H1 (cell line): ENCODE data around the gene CCDC116. TPM values are rescaled to one million over a fixed set of nuclear protein-coding genes. Genes with fewer than 3 reads are reported as not detected.

Experiments
- CTCF ChIA-PET: fragments of 300-600 bp; sonication (Branson Sonifier 250); formaldehyde crosslinking; loops from one replicate; lab custom pipeline; 2021; ENCODE audit not compliant: partially characterized antibody; lab: Charles Lee
- POLR2A ChIA-PET: fragments of 300-600 bp; sonication (Branson Sonifier 250); formaldehyde crosslinking; loops from one replicate; lab custom pipeline; 2021; ENCODE audit warnings: inconsistent platforms; ENCODE audit not compliant: partially characterized antibody; lab: Charles Lee
- DNase-seq, 2 experiments: peaks; one replicate each; pipeline versions ENCODE4 v3.0.0 to v3.0.0-alpha.2; 2010 to 2022; ENCODE audit warnings: low spot score in 2 of 2, low read depth in 1 of 2, mixed read lengths in 1 of 2
- FAIRE-seq: peaks from 2 replicates; lab custom pipeline; 2011; peaks lifted over from hg19 to GRCh38; lab: Jason Lieb, UNC
- H2AFZ ChIP-seq: 2 replicates; pipeline ENCODE4 v1.8.1; 2012; ENCODE audit warnings: low read length, inconsistent platforms
- H2AK5ac ChIP-seq: 2 replicates; pipeline ENCODE4 v1.6.1; 2013; ENCODE audit warnings: low read depth, low read length
- H2BK120ac ChIP-seq: replicated peaks from 2 replicates; pipeline ENCODE3; 2013; ENCODE audit warnings: low read depth, low read length, inconsistent platforms
- H2BK12ac ChIP-seq: 2 replicates; pipeline ENCODE4 v1.6.1; 2013; ENCODE audit warnings: low read depth, low read length
- H2BK15ac ChIP-seq: 2 replicates; pipeline ENCODE4 v1.6.1; 2013; ENCODE audit warnings: low read length
- H2BK20ac ChIP-seq: 2 replicates; pipeline ENCODE4 v1.6.1; 2013; ENCODE audit warnings: low read length
- H2BK5ac ChIP-seq: 2 replicates; pipeline ENCODE4 v1.6.1; 2013; ENCODE audit warnings: low read depth, low read length
- H3K14ac ChIP-seq: 2 replicates; pipeline ENCODE4 v1.6.1; 2013; ENCODE audit warnings: inconsistent platforms; ENCODE audit not compliant: insufficient read length
- H3K18ac ChIP-seq: 2 replicates; pipeline ENCODE4 v1.6.1; 2013; ENCODE audit warnings: low read length; ENCODE audit errors: extremely low read depth
- H3K23ac ChIP-seq: 2 replicates; pipeline ENCODE4 v1.6.1; 2013; ENCODE audit warnings: inconsistent platforms; ENCODE audit not compliant: insufficient read length
- H3K23me2 ChIP-seq: 2 replicates; pipeline ENCODE4 v1.6.1; 2013; ENCODE audit warnings: low read depth, low read length
- H3K27ac ChIP-seq: 2 replicates; pipeline ENCODE4 v1.6.1; 2011; ENCODE audit warnings: low read depth, low read length, inconsistent platforms
- H3K27me3 ChIP-seq, 4 experiments: replicated peaks in 1 of 4; 1 replicate in 1 of 4; 2 replicates in 3 of 4; pipeline versions ENCODE4 v1.6.1 to v1.8.1; 2011 to 2013; ENCODE audit warnings: low read length in 3 of 4, mild to moderate bottlenecking in 3 of 4, inconsistent platforms in 2 of 4, mixed read lengths in 2 of 4, moderate library complexity in 1 of 4; ENCODE audit not compliant: control insufficient read depth in 3 of 4, insufficient read depth in 3 of 4; ENCODE audit errors: extremely low read depth in 1 of 4
- H3K36me3 ChIP-seq, 4 experiments: 2 replicates each; pipeline versions ENCODE4 v1.6.1 to v1.8.1; 2011 to 2013; ENCODE audit warnings: mild to moderate bottlenecking in 4 of 4, low read length in 3 of 4, moderate library complexity in 2 of 4, control low read depth in 1 of 4, inconsistent platforms in 1 of 4; ENCODE audit not compliant: insufficient read depth in 4 of 4, control insufficient read depth in 2 of 4
- H3K4ac ChIP-seq: replicated peaks from 2 replicates; pipeline ENCODE3; 2013; ENCODE audit warnings: low read length, low read depth, mixed read lengths, inconsistent platforms; ENCODE audit not compliant: insufficient read length
- H3K4me1 ChIP-seq, 4 experiments: replicated peaks in 1 of 4; 1 replicate in 1 of 4; 2 replicates in 3 of 4; pipeline versions ENCODE4 v1.6.1 to v1.8.1; 2011 to 2013; ENCODE audit warnings: low read length in 3 of 4, inconsistent platforms in 2 of 4, mixed read lengths in 1 of 4; ENCODE audit not compliant: insufficient read depth in 4 of 4, control insufficient read depth in 3 of 4
- H3K4me2 ChIP-seq, 2 experiments: 2 replicates each; pipeline versions ENCODE4 v1.6.1 to v1.8.1; 2011 to 2013; ENCODE audit warnings: low read depth in 2 of 2, low read length in 2 of 2, control low read depth in 1 of 2, inconsistent platforms in 1 of 2, mild to moderate bottlenecking in 1 of 2; ENCODE audit not compliant: insufficient read depth in 1 of 2
- H3K4me3 ChIP-seq, 4 experiments: fragments of 200-600, 300-600 bp in 1 of 4; sonication (generic), shearing (Covaris generic), sonication (Bioruptor Twin) in 1 of 4; 2 replicates each; pipeline versions ENCODE4 v1.5.1 to v1.8.1; 2011 to 2016; ENCODE audit warnings: low read length in 4 of 4, low read depth in 3 of 4, control low read depth in 2 of 4, inconsistent platforms in 2 of 4, mild to moderate bottlenecking in 2 of 4, mixed read lengths in 1 of 4, moderate library complexity in 1 of 4; ENCODE audit not compliant: insufficient read depth in 2 of 4; ENCODE audit errors: extremely low read depth in 1 of 4
- H3K56ac ChIP-seq: replicated peaks from 2 replicates; pipeline ENCODE3; 2013; ENCODE audit warnings: low read depth, mild to moderate bottlenecking, mixed read lengths, low read length, inconsistent platforms; ENCODE audit not compliant: insufficient read length
- H3K79me1 ChIP-seq: 2 replicates; pipeline ENCODE4 v1.6.1; 2013; ENCODE audit warnings: low read depth, low read length, control low read depth
- H3K79me2 ChIP-seq, 2 experiments: 2 replicates each; pipeline versions ENCODE4 v1.6.1 to v1.8.1; 2012 to 2013; ENCODE audit warnings: low read length in 2 of 2, mild to moderate bottlenecking in 2 of 2, inconsistent platforms in 1 of 2; ENCODE audit not compliant: insufficient read depth in 2 of 2, control insufficient read depth in 1 of 2
- H3K9ac ChIP-seq, 4 experiments: replicated peaks in 1 of 4; 1 replicate in 1 of 4; 2 replicates in 3 of 4; pipeline versions ENCODE4 v1.6.1 to v1.8.1; 2011 to 2013; ENCODE audit warnings: low read depth in 3 of 4, low read length in 3 of 4, control low read depth in 2 of 4, mild to moderate bottlenecking in 2 of 4, moderate library complexity in 2 of 4, inconsistent platforms in 1 of 4; ENCODE audit errors: extremely low read depth in 1 of 4
- H3K9me3 ChIP-seq, 2 experiments: 2 replicates each; pipeline versions ENCODE4 v1.6.1 to v1.8.1; 2012 to 2013; ENCODE audit warnings: mild to moderate bottlenecking in 2 of 2, moderate library complexity in 2 of 2, control low read depth in 1 of 2, inconsistent platforms in 1 of 2, low read depth in 1 of 2, low read length in 1 of 2, mixed read lengths in 1 of 2; ENCODE audit not compliant: insufficient read depth in 2 of 2
- H4K20me1 ChIP-seq, 2 experiments: replicated peaks in 1 of 2; 2 replicates each; pipeline versions ENCODE3 to v1.8.1; 2011 to 2013; ENCODE audit warnings: inconsistent platforms in 2 of 2, low read length in 2 of 2, mild to moderate bottlenecking in 1 of 2; ENCODE audit not compliant: insufficient read depth in 2 of 2, control insufficient read depth in 1 of 2
- H4K5ac ChIP-seq: 2 replicates; pipeline ENCODE4 v1.6.1; 2013; ENCODE audit warnings: low read length, low read depth, mixed read lengths, inconsistent platforms; ENCODE audit not compliant: insufficient read length
- H4K8ac ChIP-seq: 2 replicates; pipeline ENCODE4 v1.8.0; 2013; ENCODE audit warnings: mild to moderate bottlenecking, moderate library complexity, low read length, inconsistent platforms; ENCODE audit not compliant: insufficient read depth; ENCODE audit errors: extremely low read depth
- H4K91ac ChIP-seq: replicated peaks from 2 replicates; pipeline ENCODE3; 2013; ENCODE audit warnings: low read length, mixed read lengths, inconsistent platforms; ENCODE audit not compliant: insufficient read length
- ASH2L ChIP-seq: fragments of 200-600, 300-600 bp; sonication (generic); IDR thresholded peaks from one replicate; pipeline ENCODE4 v1.7.1; 2017; ENCODE audit warnings: low read length
- ATF2 ChIP-seq: IDR thresholded peaks from 2 replicates; pipeline ENCODE4 v1.6.1; 2012; ENCODE audit warnings: low read length, inconsistent platforms
- EGR1 ChIP-seq: IDR thresholded peaks from 2 replicates; pipeline ENCODE4 v1.6.1; 2011; ENCODE audit warnings: low read depth, low read length, borderline replicate concordance
- PHF8 ChIP-seq: fragments of 200-600 bp; sonication (generic); conservative IDR thresholded peaks from 2 replicates; pipeline ENCODE4 v1.7.1; 2012; ENCODE audit warnings: low read depth, mild to moderate bottlenecking, inconsistent platforms, low read length, moderate library complexity
- RAD21 ChIP-seq, 2 experiments: IDR thresholded peaks in 1 of 2; conservative IDR thresholded peaks in 1 of 2; 2 replicates each; pipeline ENCODE4 v1.6.1; 2011; ENCODE audit warnings: low read depth in 2 of 2, low read length in 2 of 2, improper control_type of control experiment in 1 of 2, inconsistent platforms in 1 of 2, mild to moderate bottlenecking in 1 of 2, moderate library complexity in 1 of 2
- RBBP5 ChIP-seq: IDR thresholded peaks from 2 replicates; pipeline ENCODE4 v1.7.1; 2012; ENCODE audit warnings: low read depth, mild to moderate bottlenecking, inconsistent platforms, low read length, moderate library complexity, borderline replicate concordance
- RXRA ChIP-seq: IDR thresholded peaks from 2 replicates; pipeline ENCODE4 v1.6.1; 2011; ENCODE audit warnings: low read depth, mild to moderate bottlenecking, low read length, moderate library complexity; ENCODE audit not compliant: insufficient read depth
- SIX5 ChIP-seq: IDR thresholded peaks from 2 replicates; pipeline ENCODE4 v1.6.1; 2011; ENCODE audit warnings: mild to moderate bottlenecking, low read depth, low read length
- TAF7 ChIP-seq: optimal IDR thresholded peaks from 2 replicates; pipeline ENCODE3; 2011; ENCODE audit warnings: low read depth, mild to moderate bottlenecking, inconsistent platforms, low read length, moderate library complexity, borderline replicate concordance
- TBP ChIP-seq: IDR thresholded peaks from 2 replicates; pipeline ENCODE4 v1.6.1; 2011; ENCODE audit warnings: low read depth, low read length, improper control_type of control experiment
- TEAD4 ChIP-seq: IDR thresholded peaks from 2 replicates; pipeline ENCODE4 v1.6.1; 2012; ENCODE audit warnings: low read depth, low read length, inconsistent platforms, mixed read lengths
- ZNF274 ChIP-seq: IDR thresholded peaks from 2 replicates; pipeline ENCODE4 v1.7.0; 2012; ENCODE audit warnings: low read length, borderline replicate concordance; ENCODE audit errors: extremely low read depth
- WGBS, 2 experiments: shearing (Covaris generic) in 1 of 2; methylation state at CpG; one replicate each; pipeline versions ENCODE4 v1.1.6 to v1.1.7; 2013 to 2015; ENCODE audit warnings: low lambda C conversion rate in 2 of 2, mixed read lengths in 2 of 2, inconsistent platforms in 1 of 2, low coverage in 1 of 2, missing lambda C conversion rate in 1 of 2; ENCODE audit not compliant: insufficient replicate concordance in 2 of 2, insufficient coverage in 1 of 2, insufficient read length in 1 of 2; ENCODE audit errors: extremely low coverage in 1 of 2, missing lambda C conversion rate in 1 of 2; 5-methylcytosine and 5-hydroxymethylcytosine counted together
- polyA plus RNA-seq, 7 experiments: library from polyadenylated mRNA; depleted of rRNA in 3 of 7; stranded (reverse) in 5 of 7; unstranded in 2 of 7; fragments of >200 nt in 5 of 7; fragments of 200-250 nt in 2 of 7; gene quantifications; 1 replicate in 5 of 7; 2 replicates in 1 of 7; 4 replicates in 1 of 7; pipeline versions ENCODE4 v1.2.1 to v1.2.3, GENCODE V29; 2011 to 2013; ENCODE audit warnings: missing spikeins in 2 of 7, mixed read lengths in 2 of 7
- total RNA-seq: library from RNA; stranded (reverse); fragmentation: NEBNext Ultra II Directional; extraction: Animal tissue kit (Norgen Biotek cat#: 25700); gene quantifications from 2 replicates; pipeline ENCODE4 v1.2.1, GENCODE V29; 2021

The CCDC116 gene
- total and polyA plus RNA-seq, 2 of the 8 experiments (the other 6 are each of a cell fraction or from before 2014, with no cell fraction given): 0.08 TPM; not detected in 1

GRCh38 chr22:21685164-21685513, 52.6 kb downstream of the CCDC116 start:
- Histone ChIP-seq H3K27me3 (no peaks in the 10 kb centered on the region), H3K4me1 (no peaks in the 10 kb centered on the region), H2BK5ac (no peak overlapping the region), H2BK20ac (no peak overlapping the region), H2BK15ac (no peak overlapping the region), H3K36me3 (peaks cover 0 to 5% (median 1%) of the 10 kb centered on the region in 4 experiments; a peak in 5 of 8 replicates), H3K27ac (no peak overlapping the region), H4K8ac (no peak overlapping the region), H4K20me1 (peaks cover 2 to 11% of the 10 kb centered on the region in 2 experiments), H2BK12ac (no peak overlapping the region), H4K91ac (no peak overlapping the region), H2BK120ac (no peak overlapping the region), H3K4ac (no peak overlapping the region), H3K14ac (no peak overlapping the region), H3K23me2 (no peaks in the 10 kb centered on the region), H3K79me1 (no peaks in the 10 kb centered on the region), H3K18ac (no peak overlapping the region), H3K9ac (no peak overlapping the region), H3K4me3 (no peak overlapping the region), H4K5ac (no peak overlapping the region), H2AK5ac (no peak overlapping the region), H3K56ac (no peak overlapping the region), H3K23ac (no peak overlapping the region), H3K9me3 (no peaks in the 10 kb centered on the region), H3K79me2 (no peaks in the 10 kb centered on the region), H2AFZ (no peak overlapping the region), H3K4me2 (no peak overlapping the region)
- ChIA-PET POLR2A (interaction anchor here (0.9 to 2.7 kb wide), 2 partner anchors 15 to 21 kb away, joined by 3 to 11 read pairs; no protein-coding TSS in a partner anchor), CTCF (interaction anchor here (1.2 to 1.5 kb wide), 2 partner anchors 15 to 19 kb away, joined by 4 to 7 read pairs; partner anchors contain the start of gene PPIL2)
- 84% methylated on average over 8 of the region's 8 CpGs; no CpG with 5 or more reads in 1 of the 2 experiments for WGBS, 2 experiments
- no peak for DNase-seq
- FAIRE-seq: no peak
- TF ChIP-seq TEAD4 (no peak), ATF2 (no peak), TAF7 (no peak), TBP (no peak), EGR1 (no peak), ZNF274 (no peak), ASH2L (no peak), PHF8 (no peak), SIX5 (no peak), RAD21 (IDR thresholded peaks at IDR 0.05 in 1 of 2, conservative IDR thresholded peaks at IDR 0.05 in 1 of 2; ENCODE audit: low read depth in 2 of 2, low read length in 2 of 2) (no peak), RXRA (no peak), RBBP5 (no peak)
